Hepatocyte (in vitro differentiated cells): Measurements from ENCODE around the gene PLEKHG7.

ENCODE experiments used
- EZH2 ChIP-seq: fragments of 200-600 bp; sonication (generic); IDR thresholded peaks from 2 replicates; pipeline ENCODE4 v1.6.1; 2016; ENCODE audit warnings: antibody characterized with exemption, mild to moderate bottlenecking, borderline replicate concordance
- EZH2phosphoT487 ChIP-seq: fragments of 200-600 bp; sonication (generic); IDR thresholded peaks from one replicate; pipeline ENCODE4 v1.6.1; 2018; ENCODE audit warnings: antibody characterized with exemption, mild to moderate bottlenecking, low read depth, moderate library complexity; ENCODE audit not compliant: unreplicated experiment, severe bottlenecking
- TF ChIP-seq, protein P1 (sequence below): fragments of 200-600 bp; sonication (generic); IDR thresholded peaks from 2 replicates; pipeline ENCODE4 v1.5.1; 2016; ENCODE audit warnings: antibody characterized with exemption, mild to moderate bottlenecking; ENCODE audit not compliant: poor library complexity

DNA sequence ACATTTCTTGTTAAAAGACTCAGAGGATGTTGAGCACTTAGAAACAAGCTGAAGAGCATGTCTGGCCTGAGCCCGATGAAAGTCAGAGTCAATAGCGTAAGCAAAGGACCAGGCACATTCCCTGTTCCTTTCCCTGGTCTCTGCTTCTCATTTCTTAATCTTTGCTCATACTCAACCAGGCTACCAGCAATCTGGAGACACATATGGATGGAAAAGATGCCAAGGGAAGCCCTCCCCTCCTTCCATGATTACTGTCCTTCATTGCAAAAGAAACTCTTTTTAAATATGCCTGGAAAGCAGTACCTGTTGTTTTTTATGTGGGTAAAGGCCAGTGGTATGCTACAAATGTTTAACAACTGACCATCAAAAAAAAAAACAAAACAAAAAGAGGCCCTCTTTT is 44.2 kb upstream of the PLEKHG7 start:
- TF ChIP-seq, protein P1, sequence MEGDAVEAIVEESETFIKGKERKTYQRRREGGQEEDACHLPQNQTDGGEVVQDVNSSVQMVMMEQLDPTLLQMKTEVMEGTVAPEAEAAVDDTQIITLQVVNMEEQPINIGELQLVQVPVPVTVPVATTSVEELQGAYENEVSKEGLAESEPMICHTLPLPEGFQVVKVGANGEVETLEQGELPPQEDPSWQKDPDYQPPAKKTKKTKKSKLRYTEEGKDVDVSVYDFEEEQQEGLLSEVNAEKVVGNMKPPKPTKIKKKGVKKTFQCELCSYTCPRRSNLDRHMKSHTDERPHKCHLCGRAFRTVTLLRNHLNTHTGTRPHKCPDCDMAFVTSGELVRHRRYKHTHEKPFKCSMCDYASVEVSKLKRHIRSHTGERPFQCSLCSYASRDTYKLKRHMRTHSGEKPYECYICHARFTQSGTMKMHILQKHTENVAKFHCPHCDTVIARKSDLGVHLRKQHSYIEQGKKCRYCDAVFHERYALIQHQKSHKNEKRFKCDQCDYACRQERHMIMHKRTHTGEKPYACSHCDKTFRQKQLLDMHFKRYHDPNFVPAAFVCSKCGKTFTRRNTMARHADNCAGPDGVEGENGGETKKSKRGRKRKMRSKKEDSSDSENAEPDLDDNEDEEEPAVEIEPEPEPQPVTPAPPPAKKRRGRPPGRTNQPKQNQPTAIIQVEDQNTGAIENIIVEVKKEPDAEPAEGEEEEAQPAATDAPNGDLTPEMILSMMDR = no peak
- no peak for TF ChIP-seq EZH2
- no peak for TF ChIP-seq EZH2phosphoT487
